Vagina (tissue), 2 donors: ENCODE results near the gene KIF14.
"Not testable (repeated sequence)": the region's sequence is repeated elsewhere in the genome, so short reads cannot be mapped to it uniquely, and the experiment has no call there.

ENCODE experiments used
- CTCF ChIP-seq, 3 experiments: fragments of 450-650 bp in 2 of 3; fragments of 200-600 bp in 1 of 3; sonication (generic) in 1 of 3; IDR thresholded peaks; one replicate each; pipeline ENCODE4 v1.5.1; 2017 to 2019; ENCODE audit warnings: antibody characterized with exemption in 3 of 3, mild to moderate bottlenecking in 2 of 3, moderate library complexity in 2 of 3
- POLR2A ChIP-seq, 2 donors: fragments of 450-650 bp; IDR thresholded peaks; one replicate each; pipeline ENCODE4 v1.6.1; 2017; ENCODE audit warnings: antibody characterized with exemption in 2 of 2, mild to moderate bottlenecking in 2 of 2, moderate library complexity in 2 of 2
- POLR2AphosphoS5 ChIP-seq, 2 donors: sonication (generic); formaldehyde crosslinking; IDR thresholded peaks; one replicate each; pipeline ENCODE4 v1.9.0; 2017; ENCODE audit warnings: antibody characterized with exemption in 2 of 2, mild to moderate bottlenecking in 2 of 2, low read depth in 1 of 2; ENCODE audit not compliant: insufficient read depth in 1 of 2

DNA sequence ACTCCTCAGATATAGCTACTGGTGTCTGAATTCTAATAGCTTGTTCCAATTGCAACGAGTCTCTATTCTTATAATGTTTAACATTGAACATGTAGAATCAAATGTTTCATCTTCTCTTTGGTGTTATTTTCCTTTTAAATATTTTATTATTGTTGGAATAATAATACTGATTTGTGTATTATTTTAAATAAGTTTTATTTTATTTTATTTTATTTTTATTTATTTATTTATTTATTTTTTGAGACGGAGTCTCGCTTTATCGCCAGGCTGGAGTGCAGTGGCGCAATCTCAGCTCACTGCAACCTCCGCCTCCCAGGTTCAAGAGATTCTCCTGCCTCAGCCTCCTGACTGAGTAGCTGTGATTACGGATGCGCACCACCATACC is 10.0 kb upstream of the KIF14 start:
- TF ChIP-seq CTCF (IDR thresholded peaks at IDR 0.05); POLR2A (IDR thresholded peaks at IDR 0.05); POLR2AphosphoS5 (IDR thresholded peaks at IDR 0.05; ENCODE audit: insufficient read depth in 1 of 2, low read depth in 1 of 2): not testable (repeated sequence)
